ENCODE measurements around the gene ABHD17A.

The ABHD17A gene

GRCh38 chr19:1832046-1832663 lies 53.1 kb downstream of the ABHD17A start:
- DNase-seq = no peak

- DNase-seq = no peak
Measured at GRCh38 chr19:1830978-1831377, 54.3 kb downstream of the ABHD17A start.

DNA sequence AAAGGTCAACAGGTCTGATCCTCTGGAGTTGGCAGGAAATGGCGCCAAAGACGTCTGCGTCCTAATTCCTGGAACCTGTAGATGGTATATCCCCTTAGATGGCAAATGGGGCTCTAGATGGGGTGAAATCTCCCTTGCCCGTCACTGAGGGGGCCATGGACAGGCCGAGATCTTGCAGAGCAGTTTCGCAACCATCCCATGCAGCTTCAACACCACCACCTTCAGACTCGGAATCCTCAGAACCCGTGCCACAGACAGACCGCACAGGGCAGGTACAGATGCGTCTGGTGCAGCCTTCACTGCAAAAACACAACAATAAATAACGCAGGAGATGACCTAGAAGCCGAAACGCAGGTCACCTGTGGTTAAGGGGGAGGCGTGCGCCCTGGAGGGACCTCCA lies 54.7 kb downstream of the ABHD17A start:
- DNase-seq = no peak

GRCh38 chr19:1829958-1830357 lies 55.3 kb downstream of the ABHD17A start:
- no peak for DNase-seq

- no peak for DNase-seq
Measured at GRCh38 chr19:1828279-1829238, 56.7 kb downstream of the ABHD17A start.

DNA sequence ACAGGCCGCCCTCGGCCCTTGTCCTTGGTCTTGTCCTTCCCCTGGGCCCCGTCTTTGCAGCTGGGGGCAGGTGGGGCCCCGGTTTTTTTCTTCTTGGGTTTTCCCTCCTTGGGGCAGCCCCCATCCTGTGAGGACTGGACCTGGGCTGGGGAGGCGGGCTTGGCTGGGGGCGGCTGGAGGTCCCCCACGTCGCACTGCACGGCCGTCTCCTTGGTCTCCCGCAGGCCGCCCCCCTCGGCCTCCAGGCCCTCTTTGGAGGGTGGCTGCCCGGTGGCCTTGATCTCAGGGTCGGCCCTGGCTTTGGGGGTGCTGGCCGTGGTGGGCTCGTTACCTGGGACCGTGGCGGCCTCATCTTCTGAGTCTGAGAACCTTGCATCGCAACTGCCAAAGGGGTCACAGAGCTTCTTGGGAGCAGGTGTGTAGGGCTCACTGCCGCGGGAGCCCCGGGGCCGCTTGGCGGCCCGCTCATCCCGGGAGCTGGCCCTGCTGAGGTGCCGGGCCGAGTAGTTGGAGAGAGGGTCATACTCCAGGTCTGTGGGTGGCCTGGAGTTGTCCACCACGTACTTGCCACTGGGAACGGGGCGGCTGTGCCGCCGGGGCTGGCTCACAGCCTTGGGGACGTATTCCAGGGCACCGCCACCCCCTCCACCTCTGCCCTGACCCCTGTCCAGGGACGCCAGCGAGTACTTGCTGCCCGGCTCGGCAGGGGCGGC lies 57.6 kb downstream of the ABHD17A start:
- no peak for DNase-seq
